ENCODE measurements around the gene PDIA2. TPM values are rescaled to one million over a fixed set of nuclear protein-coding genes. Genes with fewer than 3 reads are reported as not detected.

PDIA2 gene
- total and polyA plus RNA-seq, 4 donors = 0.03 to 0.09 TPM; not detected in 2

GRCh38 chr16:263182-263774 lies 19.7 kb upstream of the PDIA2 start:
- no peak overlapping the region for H3K4me3 ChIP-seq (ENCODE audit: low read depth in 1 of 3, low read length in 3 of 3)
- no peaks in the 10 kb centered on the region for H3K27me3 ChIP-seq (ENCODE audit: control insufficient read depth in 4 of 4, insufficient read depth in 4 of 4, low read length in 3 of 4)
- H3K36me3 ChIP-seq (ENCODE audit: control insufficient read depth in 4 of 4, insufficient read depth in 3 of 4, low read depth in 1 of 4, low read length in 3 of 4) = peaks cover 6 to 53% (median 14%) of the 10 kb centered on the region in 4 donors
- no peak overlapping the region for H3K9ac ChIP-seq (ENCODE audit: low read depth in 1 of 2, low read length in 2 of 2)
- no peak for DNase-seq (ENCODE audit: low spot score)
- H3K27ac ChIP-seq (ENCODE audit: low read depth in 1 of 2, low read length in 2 of 2) = no peak overlapping the region
- WGBS = 96% methylated on average over 35 of the region's 35 CpGs
- TF ChIP-seq FOXA2 (IDR thresholded peaks at IDR 0.05) (no peak), EGR1 (IDR thresholded peaks at IDR 0.05; ENCODE audit: low read depth in 2 of 2) (no peak), RAD21 (IDR thresholded peaks at IDR 0.05) (no peak), HNF4A (conservative IDR thresholded peaks at IDR 0.05) (no peak), REST (IDR thresholded peaks at IDR 0.05) (no peak), GABPA (IDR thresholded peaks at IDR 0.05 in 1 of 2, conservative IDR thresholded peaks at IDR 0.05 in 1 of 2) (no peak), HNF4G (IDR thresholded peaks at IDR 0.05) (no peak), SP1 (IDR thresholded peaks at IDR 0.05) (no peak), JUND (IDR thresholded peaks at IDR 0.05) (no peak)
- H3K4me1 ChIP-seq (ENCODE audit: control insufficient read depth in 4 of 4, insufficient read depth in 4 of 4, low read length in 3 of 4) = no peaks in the 10 kb centered on the region
- H3K9me3 ChIP-seq (ENCODE audit: control insufficient read depth in 4 of 4, low read length in 3 of 4) = no peaks in the 10 kb centered on the region

GRCh38 chr16:263944-264343 lies 19.0 kb upstream of the PDIA2 start:
- TF ChIP-seq HNF4A (conservative IDR thresholded peaks at IDR 0.05) = no peak
- no peak for TF ChIP-seq CTCF (IDR thresholded peaks at IDR 0.05; ENCODE audit: low read depth, low read length, missing input control)
- TF ChIP-seq RAD21 (IDR thresholded peaks at IDR 0.05) = no peak
- TF ChIP-seq FOXA2 (IDR thresholded peaks at IDR 0.05) = no peak
- TF ChIP-seq MAX (IDR thresholded peaks at IDR 0.05) = no peak
- TF ChIP-seq TAF1 (conservative IDR thresholded peaks at IDR 0.05) = no peak
- no peak for TF ChIP-seq ZBTB33 (IDR thresholded peaks at IDR 0.05)
- no peak for TF ChIP-seq SP1 (IDR thresholded peaks at IDR 0.05)
- TF ChIP-seq EGR1 (IDR thresholded peaks at IDR 0.05; ENCODE audit: low read depth in 2 of 2) = no peak
- TF ChIP-seq REST (IDR thresholded peaks at IDR 0.05) = no peak
- no peak for TF ChIP-seq RXRA (IDR thresholded peaks at IDR 0.05)
- no peak for TF ChIP-seq JUND (IDR thresholded peaks at IDR 0.05)
- no peak for TF ChIP-seq YY1 (IDR thresholded peaks at IDR 0.05)
- no peak for TF ChIP-seq ATF3 (IDR thresholded peaks at IDR 0.05)
- no peak for TF ChIP-seq FOXA1 (IDR thresholded peaks at IDR 0.05)
- no peak for TF ChIP-seq HNF4G (IDR thresholded peaks at IDR 0.05)
- TF ChIP-seq GABPA (IDR thresholded peaks at IDR 0.05 in 1 of 2, conservative IDR thresholded peaks at IDR 0.05 in 1 of 2) = no peak
- no peak for TF ChIP-seq NR2F2 (IDR thresholded peaks at IDR 0.05)
- Histone ChIP-seq H3K9ac (ENCODE audit: low read depth in 1 of 2, low read length in 2 of 2) (no peak overlapping the region), H3K27ac (ENCODE audit: low read depth in 1 of 2, low read length in 2 of 2) (no peak overlapping the region), H3K4me3 (ENCODE audit: low read depth in 1 of 3, low read length in 3 of 3) (no peak overlapping the region), H3K4me1 (ENCODE audit: control insufficient read depth in 4 of 4, insufficient read depth in 4 of 4, low read length in 3 of 4) (no peaks in the 10 kb centered on the region), H3K27me3 (ENCODE audit: control insufficient read depth in 4 of 4, insufficient read depth in 4 of 4, low read length in 3 of 4) (no peaks in the 10 kb centered on the region), H3K9me3 (ENCODE audit: control insufficient read depth in 4 of 4, low read length in 3 of 4) (no peaks in the 10 kb centered on the region), H3K36me3 (ENCODE audit: control insufficient read depth in 4 of 4, insufficient read depth in 3 of 4, low read depth in 1 of 4, low read length in 3 of 4) (peaks cover 6 to 53% (median 13%) of the 10 kb centered on the region in 4 donors)
- 97% methylated on average over 17 of the region's 17 CpGs for WGBS
- DNase-seq (ENCODE audit: low spot score) = no peak
